GM12878 (cell line): ENCODE results near the gene DNMT1. TPM values are rescaled to one million over a fixed set of nuclear protein-coding genes. Genes with fewer than 3 reads are reported as not detected.

Source experiments
- ATAC-seq: fragments of 200-7000 bp; cut with Tn5 transposase; 3 replicates; pipeline ENCODE4 v1.9.1; 2020; ENCODE audit warnings: mild to moderate bottlenecking, moderate library complexity
- BruUV-seq: library from RNA; stranded (reverse); fragments of 400-500 nt; replicated peaks from 2 replicates; lab custom pipeline; 2021; lab: Mats Ljungman, UMichigan
- CTCF ChIA-PET: fragments of 300-600 bp; sonication (Branson Sonifier 250); formaldehyde crosslinking; extraction: SDS; loops from one replicate; lab custom pipeline; 2021; ENCODE audit warnings: inconsistent platforms; lab: Yijun Ruan, JAX
- POLR2A ChIA-PET: fragments of 350-600 bp; formaldehyde crosslinking; extraction: SDS; loops from one replicate; lab custom pipeline; 2021; ENCODE audit warnings: inconsistent platforms; lab: Charles Lee
- RAD21 ChIA-PET: fragments of 300-600 bp; sonication (Branson Sonifier 250); formaldehyde crosslinking; loops from one replicate; lab custom pipeline; 2023; ENCODE audit warnings: antibody characterized with exemption; ENCODE audit not compliant: unreplicated experiment; lab: Charles Lee
- SMC1A ChIA-PET: fragments of 300-600 bp; sonication (Branson Sonifier 250); formaldehyde crosslinking; loops from one replicate; lab custom pipeline; 2023; ENCODE audit not compliant: unreplicated experiment, uncharacterized antibody; lab: Charles Lee
- DNase-seq: peaks from one replicate; pipeline ENCODE4 v3.0.0-alpha.2; 2011; ENCODE audit warnings: low read depth, low spot score
- FAIRE-seq: peaks from 3 replicates; lab custom pipeline; 2011; peaks lifted over from hg19 to GRCh38; lab: Jason Lieb, UNC
- H2AFZ ChIP-seq: 2 replicates; pipeline ENCODE4 v1.6.0; 2011; ENCODE audit warnings: low read depth, low read length, control low read depth; ENCODE audit not compliant: control insufficient read depth
- H3K27ac ChIP-seq: 2 replicates; pipeline ENCODE4 v1.5.1; 2011; ENCODE audit warnings: control low read depth; ENCODE audit not compliant: control insufficient read depth, insufficient read depth
- H3K27me3 ChIP-seq, 2 experiments: replicated peaks in 1 of 2; 2 replicates each; pipeline versions ENCODE4 v1.6.0 to v1.6.1; 2011; ENCODE audit warnings: low read length in 1 of 2; ENCODE audit not compliant: control insufficient read depth in 2 of 2, insufficient read depth in 2 of 2
- H3K36me3 ChIP-seq, 2 experiments: 2 replicates each; pipeline ENCODE4 v1.5.1; 2011; ENCODE audit warnings: low read length in 1 of 2; ENCODE audit not compliant: control insufficient read depth in 2 of 2, insufficient read depth in 2 of 2
- H3K4me1 ChIP-seq: 2 replicates; pipeline ENCODE4 v1.6.1; 2011; ENCODE audit warnings: mild to moderate bottlenecking, low read length, moderate library complexity, mixed read lengths; ENCODE audit not compliant: control insufficient read depth, insufficient read depth
- H3K4me2 ChIP-seq: 2 replicates; pipeline ENCODE4 v1.6.0; 2011; ENCODE audit warnings: control low read depth; ENCODE audit not compliant: control insufficient read depth, insufficient read depth
- H3K4me3 ChIP-seq: fragments of 200-600 bp; sonication (generic); 2 replicates; pipeline ENCODE4 v1.5.1; 2016
- H3K79me2 ChIP-seq: 2 replicates; pipeline ENCODE4 v1.6.0; 2011; ENCODE audit warnings: low read length; ENCODE audit not compliant: control insufficient read depth, insufficient read depth
- H3K9ac ChIP-seq: 2 replicates; pipeline ENCODE4 v1.8.0; 2011; ENCODE audit warnings: low read length, control low read depth, mixed read lengths; ENCODE audit not compliant: control insufficient read depth, insufficient read depth
- H3K9me3 ChIP-seq: replicated peaks from 3 replicates; pipeline ENCODE4 v1.5.1; 2011; ENCODE audit warnings: mild to moderate bottlenecking, low read length; ENCODE audit not compliant: control insufficient read depth, insufficient read depth
- H4K20me1 ChIP-seq: 2 replicates; pipeline ENCODE4 v1.6.0; 2011; ENCODE audit not compliant: control insufficient read depth, insufficient read depth
- SIN3A ChIP-seq: IDR thresholded peaks from 2 replicates; pipeline ENCODE4 v1.6.1; 2012; ENCODE audit warnings: low read depth, low read length, improper control_type of control experiment
- WGBS: methylation state at CpG from one replicate; pipeline ENCODE4 v1.1.6; 2016; ENCODE audit warnings: low lambda C conversion rate; ENCODE audit not compliant: insufficient replicate concordance, insufficient coverage; ENCODE audit errors: missing lambda C conversion rate; 5-methylcytosine and 5-hydroxymethylcytosine counted together
- in situ Hi-C: fragments of 300-500 bp; cut with MboI; formaldehyde crosslinking; loops from 9 replicates; pipeline ENCODE4 v1.14.3; 2018; ENCODE audit warnings: mixed read lengths
- intact Hi-C: fragments of 100-400 bp; cut with micrococcal nuclease; formaldehyde crosslinking; loops from one replicate; pipeline ENCODE4 v1.14.2; 2022; ENCODE audit not compliant: unreplicated experiment
- polyA plus RNA-seq, 11 experiments: library from polyadenylated mRNA; depleted of rRNA in 4 of 11; unstranded in 6 of 11; stranded (reverse) in 5 of 11; fragments of >200 nt; fragmentation: Nextera tagmentation in 4 of 11; fragmentation: Illumina TruSeq in 1 of 11; extraction: Ambion mirVana in 4 of 11; extraction: Trizol in 1 of 11; gene quantifications; 1 replicate in 1 of 11; 2 replicates in 10 of 11; pipeline versions ENCODE4 v1.2.1 to v1.2.3, GENCODE V29; 2011 to 2016; ENCODE audit warnings: inconsistent platforms in 2 of 11, missing spikeins in 2 of 11, low read depth in 1 of 11
- total RNA-seq, 4 experiments: library from RNA; depleted of rRNA in 3 of 4; stranded (reverse); fragments of >200 nt in 3 of 4; fragmentation: Illumina TruSeq in 1 of 4; extraction: Trizol in 1 of 4; gene quantifications; 2 replicates each; pipeline versions ENCODE4 v1.2.1 to v1.2.3, GENCODE V29; 2013 to 2021
- TF ChIP-seq, protein P1 (sequence below): fragments of 450-650 bp; IDR thresholded peaks from 2 replicates; pipeline ENCODE4 v1.6.1; 2016; ENCODE audit warnings: mild to moderate bottlenecking

Gene DNMT1
- total and polyA plus RNA-seq, 10 of the 15 experiments (the other 5 are each of a cell fraction or from before 2014, with no cell fraction given): 70.0 to 290 (median 133) TPM

DNA sequence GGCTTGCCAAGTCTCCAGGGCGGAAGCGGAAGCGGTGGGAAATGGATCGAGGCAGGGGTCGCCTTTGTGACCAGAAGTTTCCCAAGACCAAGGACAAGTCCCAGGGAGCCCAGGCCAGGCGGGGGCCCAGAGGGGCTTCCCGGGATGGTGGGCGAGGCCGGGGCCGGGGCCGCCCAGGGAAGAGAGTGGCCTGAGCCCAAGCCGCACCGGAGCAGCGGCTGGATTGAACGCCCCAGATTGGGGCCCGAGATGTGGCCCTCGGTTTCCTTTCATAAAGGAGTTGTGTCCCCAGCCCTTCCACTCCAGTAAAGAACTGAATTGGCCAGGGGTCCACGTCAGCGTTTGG, 83.8 kb downstream of the DNMT1 start:
- intact Hi-C loops: loop anchor here (5.0 kb wide), 1 partner anchor 84 kb away; no protein-coding TSS in a partner anchor
- BruUV-seq: no TSS peak

More for the DNA sequence above, 83.8 kb downstream of the DNMT1 start:
- peak overlapping the region; percentile 28 for H3K4me2 ChIP-seq
- ATAC-seq: no peak
- peak overlapping the region; percentile 62 for H3K27ac ChIP-seq
- H3K79me2 ChIP-seq: peaks cover 61% of the 10 kb centered on the region
- no peak overlapping the region for H2AFZ ChIP-seq
- ChIA-PET CTCF (interaction anchor here (1.0 to 9.8 kb wide), 7 partner anchors 10 to 179 kb away, joined by 3 to 171 read pairs (median 8); partner anchors contain the start of gene ANGPTL6), POLR2A (interaction anchor here (0.5 to 5.4 kb wide), 6 partner anchors 8 to 178 kb away, joined by 3 to 58 read pairs (median 6); partner anchors contain the start of gene ANGPTL6), RAD21 (interaction anchor here (0.9 to 8.6 kb wide), 5 partner anchors 11 to 179 kb away, joined by 3 to 166 read pairs (median 4); partner anchors contain the start of gene ANGPTL6), SMC1A (interaction anchor here (11.4 kb wide), 1 partner anchor 11 kb away, joined by 150 read pairs; the partner anchor contains the start of gene ANGPTL6)
- no peak for FAIRE-seq
- no peaks in the 10 kb centered on the region for H4K20me1 ChIP-seq
- DNase-seq: no peak
- H3K4me1 ChIP-seq: peaks cover 44% of the 10 kb centered on the region
- H3K4me3 ChIP-seq: peak overlapping the region; percentile 51; the same call in 1 of the 2 replicates
- H3K9me3 ChIP-seq: no peaks in the 10 kb centered on the region
- 46% methylated on average over 19 of the region's 19 CpGs for WGBS
- in situ Hi-C loops: no loop called here
- H3K36me3 ChIP-seq: peaks cover 18 to 51% of the 10 kb centered on the region in 2 experiments; a peak in 3 of 4 replicates
- TF ChIP-seq SIN3A: no peak
- TF ChIP-seq, protein P1, sequence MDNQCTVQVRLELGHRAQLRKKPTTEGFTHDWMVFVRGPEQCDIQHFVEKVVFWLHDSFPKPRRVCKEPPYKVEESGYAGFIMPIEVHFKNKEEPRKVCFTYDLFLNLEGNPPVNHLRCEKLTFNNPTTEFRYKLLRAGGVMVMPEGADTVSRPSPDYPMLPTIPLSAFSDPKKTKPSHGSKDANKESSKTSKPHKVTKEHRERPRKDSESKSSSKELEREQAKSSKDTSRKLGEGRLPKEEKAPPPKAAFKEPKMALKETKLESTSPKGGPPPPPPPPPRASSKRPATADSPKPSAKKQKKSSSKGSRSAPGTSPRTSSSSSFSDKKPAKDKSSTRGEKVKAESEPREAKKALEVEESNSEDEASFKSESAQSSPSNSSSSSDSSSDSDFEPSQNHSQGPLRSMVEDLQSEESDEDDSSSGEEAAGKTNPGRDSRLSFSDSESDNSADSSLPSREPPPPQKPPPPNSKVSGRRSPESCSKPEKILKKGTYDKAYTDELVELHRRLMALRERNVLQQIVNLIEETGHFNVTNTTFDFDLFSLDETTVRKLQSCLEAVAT: peak; percentile 12
- H3K9ac ChIP-seq: peak overlapping the region; percentile 18; the same call in 1 of the 2 replicates
- no peaks in the 10 kb centered on the region for H3K27me3 ChIP-seq
